Testis (tissue), 2 donors: ENCODE results near the gene EEIG1.

Source experiments
- POLR2A ChIP-seq: fragments of 450-650 bp; IDR thresholded peaks from one replicate; pipeline ENCODE4 v1.6.1; 2017; ENCODE audit warnings: antibody characterized with exemption, mild to moderate bottlenecking, moderate library complexity
- TF ChIP-seq, protein P1 (sequence below), 3 experiments: fragments of 450-650 bp in 2 of 3; fragments of 200-600 bp in 1 of 3; sonication (generic) in 1 of 3; IDR thresholded peaks; one replicate each; pipeline ENCODE4 v1.5.1; 2016 to 2019; ENCODE audit warnings: antibody characterized with exemption in 3 of 3, mild to moderate bottlenecking in 2 of 3, moderate library complexity in 1 of 3

DNA sequence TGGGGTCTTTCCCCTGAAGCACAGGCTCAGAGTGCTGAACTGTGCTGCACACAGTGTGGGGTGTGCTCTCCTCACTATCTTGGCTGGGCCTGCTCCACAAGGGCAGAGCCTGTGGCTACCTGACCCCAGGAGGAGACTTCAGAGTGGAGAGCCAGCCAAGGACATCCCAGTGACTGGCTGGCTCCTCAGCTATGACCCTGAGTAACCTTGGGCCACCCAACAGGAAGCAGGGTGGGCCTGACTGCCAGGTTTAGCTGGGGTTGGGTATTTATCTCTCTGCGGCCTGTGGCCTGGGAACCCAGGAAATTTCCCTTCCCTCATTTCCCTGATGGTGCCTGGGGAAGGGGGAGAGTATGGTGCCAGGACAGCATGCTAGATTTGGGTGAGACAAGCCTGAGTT, 2.1 kb upstream of the EEIG1 start:
- TF ChIP-seq POLR2A: no peak
- TF ChIP-seq, protein P1, sequence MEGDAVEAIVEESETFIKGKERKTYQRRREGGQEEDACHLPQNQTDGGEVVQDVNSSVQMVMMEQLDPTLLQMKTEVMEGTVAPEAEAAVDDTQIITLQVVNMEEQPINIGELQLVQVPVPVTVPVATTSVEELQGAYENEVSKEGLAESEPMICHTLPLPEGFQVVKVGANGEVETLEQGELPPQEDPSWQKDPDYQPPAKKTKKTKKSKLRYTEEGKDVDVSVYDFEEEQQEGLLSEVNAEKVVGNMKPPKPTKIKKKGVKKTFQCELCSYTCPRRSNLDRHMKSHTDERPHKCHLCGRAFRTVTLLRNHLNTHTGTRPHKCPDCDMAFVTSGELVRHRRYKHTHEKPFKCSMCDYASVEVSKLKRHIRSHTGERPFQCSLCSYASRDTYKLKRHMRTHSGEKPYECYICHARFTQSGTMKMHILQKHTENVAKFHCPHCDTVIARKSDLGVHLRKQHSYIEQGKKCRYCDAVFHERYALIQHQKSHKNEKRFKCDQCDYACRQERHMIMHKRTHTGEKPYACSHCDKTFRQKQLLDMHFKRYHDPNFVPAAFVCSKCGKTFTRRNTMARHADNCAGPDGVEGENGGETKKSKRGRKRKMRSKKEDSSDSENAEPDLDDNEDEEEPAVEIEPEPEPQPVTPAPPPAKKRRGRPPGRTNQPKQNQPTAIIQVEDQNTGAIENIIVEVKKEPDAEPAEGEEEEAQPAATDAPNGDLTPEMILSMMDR (IDR thresholded peaks at IDR 0.05): no peak
